HuH-7 (cell line): ENCODE data around the gene HSPB7.
A peak's percentile ranks its signal among the peaks of the same experiment; 100 is the strongest.
"Not testable (repeated sequence)": the region's sequence is repeated elsewhere in the genome, so short reads cannot be mapped to it uniquely, and the experiment has no call there.

ENCODE experiments used
- DNase-seq: peaks from one replicate; pipeline ENCODE4 v3.0.0; 2011; ENCODE audit warnings: low spot score

HSPB7 gene

DNA sequence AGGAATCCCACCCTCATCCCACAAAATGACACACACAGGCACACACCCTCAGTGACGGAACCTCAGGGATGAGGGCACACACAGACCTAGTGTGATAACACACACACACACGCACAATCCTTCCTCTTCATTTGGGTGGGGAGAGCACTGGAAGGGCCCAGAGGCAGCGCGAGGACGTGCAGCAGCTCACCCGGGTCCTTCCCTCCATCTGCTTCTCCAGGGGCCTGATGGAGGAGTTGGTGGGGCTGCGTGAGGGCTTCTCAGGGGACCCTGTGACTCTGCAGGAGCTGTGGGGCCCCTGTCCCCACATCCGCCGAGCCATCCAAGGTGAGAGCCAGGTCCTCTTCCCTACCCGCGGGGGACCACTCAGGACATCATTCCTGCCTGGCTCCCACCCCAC, 4.5 kb upstream of the HSPB7 start:
- DNase-seq: no peak

DNA sequence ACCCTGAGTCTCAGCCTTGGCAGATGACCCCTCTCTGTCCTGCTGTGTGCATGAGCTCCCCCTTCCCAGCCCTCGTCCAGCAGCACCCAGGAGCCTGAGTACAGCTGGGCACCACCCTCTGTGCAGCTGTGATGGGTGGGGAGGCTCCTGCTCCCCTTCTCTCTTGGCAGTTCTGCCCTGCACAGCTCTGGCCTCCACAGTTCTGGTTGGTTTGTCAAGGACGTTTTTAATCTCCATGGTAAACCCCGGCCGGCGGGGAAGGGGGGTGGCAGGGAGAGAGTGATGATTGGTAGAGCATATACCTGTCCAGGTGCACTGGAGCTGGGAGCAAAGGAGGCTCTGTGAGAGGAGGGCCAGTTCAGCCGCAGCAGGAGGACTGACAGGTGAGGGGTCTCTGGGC, 3.8 kb upstream of the HSPB7 start, which contains the start of gene CLCNKA:
TSS of gene CLCNKA (plus strand) at position 356 of the 400 bp plus-strand sequence. CDS start 584 bp downstream, outside the sequence.
- no peak for DNase-seq

DNA sequence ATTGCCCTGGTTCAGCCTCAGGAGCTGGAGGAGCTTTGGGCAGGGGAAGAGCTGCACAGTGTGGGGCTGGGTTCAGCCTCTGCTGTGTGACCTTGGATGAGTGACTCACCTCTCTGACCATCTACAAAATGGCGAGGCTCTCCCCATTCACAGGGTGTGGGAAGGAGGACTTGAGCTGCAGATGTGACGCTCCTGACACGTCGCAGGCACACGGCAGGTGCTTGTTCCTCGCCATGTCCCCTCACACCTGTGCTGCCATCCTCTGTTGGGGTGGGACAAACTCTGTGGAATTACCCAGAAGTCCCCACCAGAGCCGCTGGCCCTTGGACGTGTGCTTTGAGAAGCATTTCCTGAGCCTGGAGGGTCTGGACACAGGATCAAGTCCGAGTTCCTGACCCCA, 3.0 kb upstream of the HSPB7 start:
- DNase-seq: not testable (repeated sequence)

DNA sequence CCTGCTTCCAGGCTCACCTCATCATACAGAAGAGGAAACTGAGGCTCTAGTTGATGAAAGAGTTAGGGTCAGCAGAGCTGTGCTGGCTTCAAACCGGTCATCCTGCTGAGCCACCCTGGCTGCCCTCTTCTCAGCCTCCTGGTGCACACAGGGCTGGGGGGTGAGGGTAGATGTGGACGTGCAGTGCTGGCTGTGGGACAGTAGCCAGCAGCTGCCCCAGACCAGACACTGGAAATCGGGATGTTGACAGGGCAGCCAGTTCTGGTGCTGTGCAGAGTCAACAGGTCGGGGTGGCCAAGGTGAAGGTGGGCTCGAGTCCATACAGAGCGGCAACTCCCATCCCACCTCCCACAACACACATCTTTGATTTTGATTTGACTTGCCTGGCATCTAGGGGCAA, 2.5 kb upstream of the HSPB7 start:
- no peak for DNase-seq

DNA sequence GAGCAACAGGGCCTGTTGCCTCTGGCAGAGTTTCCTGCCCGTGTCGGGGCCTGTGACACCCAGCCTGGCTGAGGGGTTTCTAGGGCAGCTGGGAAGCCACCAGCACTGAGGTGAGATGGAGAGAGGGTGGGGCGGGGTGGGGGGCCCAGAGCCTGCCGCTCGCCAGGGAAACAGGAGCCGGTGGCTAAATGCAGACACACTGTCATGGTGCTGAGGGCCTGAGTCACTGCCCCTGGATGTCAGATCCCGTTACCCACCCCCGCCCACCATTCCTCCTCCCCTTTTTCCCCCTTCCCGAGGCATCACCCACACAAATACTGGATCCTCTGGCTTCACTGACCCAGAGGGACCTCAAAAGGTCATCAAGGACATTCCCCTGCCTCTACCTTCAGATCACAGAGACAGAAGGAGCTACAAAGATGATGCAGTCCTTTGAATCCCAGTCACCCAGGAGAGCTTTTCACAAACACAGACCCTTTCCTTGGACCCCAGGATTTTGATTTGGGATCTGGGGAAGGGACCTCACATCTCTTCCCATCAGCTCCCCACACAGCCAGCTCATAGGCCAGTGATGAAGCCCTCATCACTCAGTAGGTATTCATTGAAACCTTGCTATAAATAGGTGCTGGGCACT, 1.9 kb upstream of the HSPB7 start:
- DNase-seq: no peak

DNA sequence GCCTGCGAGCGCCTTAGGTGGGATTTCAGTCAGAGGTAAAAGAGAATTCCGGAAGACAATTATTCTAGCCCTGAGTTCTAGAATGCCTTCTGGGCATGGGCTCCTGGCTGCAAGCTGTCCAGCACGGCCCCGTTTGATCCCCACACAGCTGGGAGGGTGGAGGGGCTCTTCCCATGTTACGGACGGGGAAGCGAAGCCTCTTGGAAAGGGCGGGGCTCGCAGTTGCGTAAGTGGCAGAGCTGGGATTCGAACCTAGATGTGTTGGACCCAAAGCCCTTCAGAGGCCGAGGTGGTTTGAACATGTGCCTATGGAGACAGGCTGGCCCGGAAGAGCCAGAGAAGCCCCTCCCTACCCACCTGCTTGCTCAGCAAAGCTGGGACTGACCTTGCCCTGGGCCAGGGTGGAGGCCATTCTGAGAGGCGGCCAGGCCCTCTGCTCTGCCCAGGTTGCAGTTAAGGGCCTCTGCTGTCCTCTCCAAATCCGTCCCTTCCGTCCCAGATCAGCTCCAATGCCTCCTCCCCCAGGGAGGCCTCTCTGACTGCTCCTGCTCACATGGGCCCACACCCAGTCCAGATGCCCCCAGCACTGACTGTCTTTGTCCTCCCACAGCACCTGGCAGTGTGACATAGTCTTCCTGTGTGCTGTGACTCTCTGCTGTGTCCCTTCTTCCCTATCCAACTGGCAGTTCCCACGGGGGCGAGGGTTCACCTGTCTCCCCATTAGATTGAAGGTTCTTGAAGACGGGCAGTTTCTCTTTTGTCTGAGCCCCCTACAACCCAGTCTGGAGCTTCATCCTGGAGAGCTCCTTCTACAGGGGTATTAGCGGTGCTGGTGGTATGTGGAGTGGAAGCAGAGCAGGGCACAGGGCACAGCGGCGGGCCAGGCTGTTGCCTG, 1.2 kb upstream of the HSPB7 start:
- DNase-seq: no peak

DNA sequence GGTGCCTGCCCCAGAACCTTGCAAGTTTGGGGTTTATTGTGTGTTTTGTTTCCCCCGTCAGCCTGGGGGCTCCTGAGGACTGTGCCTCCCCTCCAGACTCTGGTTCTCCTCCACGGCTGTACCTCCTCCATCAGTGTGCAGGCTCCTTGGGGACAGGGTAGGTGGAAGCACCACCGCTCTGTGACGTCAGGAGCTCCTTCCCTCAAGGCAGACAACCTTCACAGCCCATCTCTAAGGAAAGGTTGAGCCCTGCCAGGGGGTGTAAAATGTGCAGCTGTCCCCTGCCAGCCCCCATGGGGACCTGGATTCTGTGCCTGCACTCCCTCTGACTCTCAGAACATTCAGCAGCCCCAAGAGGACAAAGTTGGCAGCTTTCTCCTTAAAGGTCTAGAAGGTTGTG, 465 bp upstream of the HSPB7 start:
- no peak for DNase-seq

DNA sequence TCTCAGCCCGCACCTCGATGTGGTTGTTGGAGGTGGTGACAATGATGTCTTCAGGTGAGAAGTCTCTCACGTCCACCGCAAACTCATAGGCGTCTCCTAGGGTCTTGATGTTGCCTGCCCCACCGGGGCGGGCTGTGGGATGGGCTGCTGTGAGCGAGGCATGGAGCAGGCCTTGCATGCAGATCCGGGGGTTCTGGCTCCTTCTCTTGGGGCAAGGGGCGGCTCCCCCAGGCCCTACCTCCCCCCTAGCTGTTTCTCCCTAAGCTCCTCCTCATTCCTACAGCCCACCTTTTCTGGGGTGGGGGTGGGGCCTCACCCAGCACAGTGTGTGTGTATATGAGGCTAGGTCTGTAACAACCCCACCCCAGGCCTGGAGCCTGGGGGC, 775 bp downstream of the HSPB7 start:
- DNase-seq: no peak

DNA sequence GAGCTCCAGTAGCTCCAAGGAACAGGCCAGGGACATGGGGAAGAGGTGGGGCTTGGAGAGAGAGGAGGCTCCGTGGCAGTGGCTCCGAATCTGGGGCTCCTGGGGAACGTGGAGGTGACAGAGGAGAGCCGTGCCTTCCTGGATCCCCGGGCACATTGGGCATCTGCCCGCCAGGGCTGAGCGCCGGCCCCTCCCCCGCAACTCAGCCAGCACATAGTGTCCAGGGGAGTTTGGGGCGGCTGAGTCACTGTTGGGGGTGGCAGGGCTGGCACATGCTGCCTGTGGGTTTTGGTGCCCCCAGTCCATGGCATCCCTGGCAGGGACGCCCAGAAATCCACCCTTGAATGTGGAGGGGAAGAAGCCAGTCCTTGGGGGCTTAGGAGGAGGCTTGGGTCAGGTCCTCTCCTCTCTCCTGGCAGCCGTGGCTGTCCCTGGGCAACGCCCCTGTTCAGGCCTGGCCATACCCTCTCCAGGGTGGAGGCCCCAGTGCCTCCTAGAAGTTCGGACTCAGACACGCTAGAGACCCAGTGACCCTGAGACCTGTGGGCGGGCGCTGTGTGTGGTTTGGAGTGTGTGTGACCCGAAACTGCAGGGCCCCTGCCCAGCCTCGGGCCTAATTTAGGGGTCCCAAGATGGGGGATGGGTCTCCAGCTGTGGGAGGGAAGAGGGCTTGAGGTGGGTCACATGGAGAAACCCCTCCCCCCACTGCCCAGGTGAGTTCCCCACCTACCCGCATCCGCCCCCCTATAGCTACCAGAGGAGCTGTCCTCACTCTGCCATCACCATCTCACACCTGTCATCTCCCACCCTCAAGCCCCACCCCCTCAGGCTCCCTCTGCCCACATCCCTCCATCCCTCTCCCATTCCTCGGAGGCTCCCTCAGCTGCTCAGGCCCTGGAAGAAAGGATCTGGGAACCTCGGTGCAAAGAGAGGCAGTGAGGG, 1.6 kb downstream of the HSPB7 start:
- DNase-seq: no peak

DNA sequence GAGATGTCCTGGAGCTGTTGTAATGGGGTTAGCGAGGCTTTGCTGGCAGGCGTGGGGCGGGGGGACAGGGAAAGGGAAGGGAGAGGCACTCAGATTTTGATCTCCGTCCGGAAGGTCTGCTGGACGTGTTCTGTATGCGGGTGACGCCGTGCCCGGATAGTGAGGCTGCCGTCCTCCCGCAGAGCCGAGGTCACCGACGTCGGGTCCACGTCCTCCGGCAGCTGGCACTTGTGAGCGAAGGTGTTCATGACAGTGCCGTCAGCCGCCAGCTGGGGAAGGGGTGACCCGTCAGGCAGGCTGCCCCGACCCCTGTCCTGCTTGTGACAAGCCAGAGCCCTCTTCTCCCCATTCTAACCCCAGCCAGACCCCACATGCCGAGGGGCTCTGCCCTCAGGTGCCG, 2.4 kb downstream of the HSPB7 start:
- DNase-seq: no peak

DNA sequence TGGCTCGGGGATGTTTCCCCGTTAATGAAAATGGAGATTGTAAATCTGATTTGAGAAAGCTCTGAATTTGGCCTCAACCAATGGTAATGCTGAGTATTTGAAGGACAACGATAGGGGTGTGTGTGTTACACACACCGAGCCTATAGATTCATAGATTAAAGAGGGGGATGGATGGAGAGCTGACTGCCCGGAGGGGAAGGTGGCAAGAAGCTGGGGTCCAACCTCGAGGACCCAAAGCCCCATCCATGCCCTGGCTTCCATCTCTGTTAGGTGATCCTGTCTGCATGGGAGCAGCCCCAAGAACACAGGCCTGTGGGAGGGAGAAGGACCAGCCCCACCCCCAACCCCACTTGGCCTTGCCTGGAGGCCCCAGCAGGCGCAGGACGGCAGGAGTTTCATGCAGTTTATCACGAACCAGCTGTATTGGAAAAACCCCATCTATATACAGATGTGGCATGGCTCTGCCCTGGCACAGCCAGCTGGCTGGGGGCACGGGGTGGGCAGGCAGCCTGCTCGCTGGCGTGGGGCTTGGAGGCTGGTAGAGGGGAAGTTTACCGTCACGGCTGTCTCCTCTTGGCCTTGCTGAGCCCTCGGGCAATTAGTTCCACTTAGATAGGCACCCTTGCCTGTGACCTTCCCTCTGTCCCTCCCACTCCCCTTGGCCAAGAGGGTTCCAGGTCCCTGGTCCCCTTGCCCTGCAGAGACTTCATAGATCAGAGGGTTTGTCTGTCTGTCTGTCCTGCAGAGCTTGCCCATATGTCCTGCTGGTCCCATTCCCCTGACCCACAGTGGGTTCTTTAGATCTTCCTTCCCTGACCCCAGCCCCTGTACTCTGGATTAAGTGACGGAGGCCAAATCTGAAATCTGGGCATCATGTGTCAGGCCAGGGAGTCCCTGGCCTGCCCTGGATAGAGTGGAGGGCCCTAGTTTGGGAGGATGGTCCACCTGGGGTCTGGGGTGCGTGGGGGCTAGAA, 3.0 kb downstream of the HSPB7 start:
- no peak for DNase-seq

DNA sequence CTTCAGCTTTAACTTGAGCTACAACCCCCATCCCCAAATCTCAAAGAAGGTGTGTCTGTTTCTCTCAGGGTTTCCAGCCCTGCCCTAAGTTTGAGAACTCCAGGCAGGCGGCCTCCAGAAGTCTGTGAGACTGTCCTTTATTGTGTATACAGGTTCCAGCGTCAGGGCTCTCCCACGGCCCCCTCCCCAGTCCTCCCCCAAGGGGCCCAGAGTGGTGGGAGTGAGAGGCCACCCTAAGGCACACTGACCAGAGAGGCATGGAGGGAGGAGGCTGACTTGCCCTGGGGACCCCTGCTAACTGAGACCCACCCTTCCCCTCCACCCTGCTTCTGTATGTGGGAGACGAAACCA, 4.0 kb downstream of the HSPB7 start:
- DNase-seq: no peak

DNA sequence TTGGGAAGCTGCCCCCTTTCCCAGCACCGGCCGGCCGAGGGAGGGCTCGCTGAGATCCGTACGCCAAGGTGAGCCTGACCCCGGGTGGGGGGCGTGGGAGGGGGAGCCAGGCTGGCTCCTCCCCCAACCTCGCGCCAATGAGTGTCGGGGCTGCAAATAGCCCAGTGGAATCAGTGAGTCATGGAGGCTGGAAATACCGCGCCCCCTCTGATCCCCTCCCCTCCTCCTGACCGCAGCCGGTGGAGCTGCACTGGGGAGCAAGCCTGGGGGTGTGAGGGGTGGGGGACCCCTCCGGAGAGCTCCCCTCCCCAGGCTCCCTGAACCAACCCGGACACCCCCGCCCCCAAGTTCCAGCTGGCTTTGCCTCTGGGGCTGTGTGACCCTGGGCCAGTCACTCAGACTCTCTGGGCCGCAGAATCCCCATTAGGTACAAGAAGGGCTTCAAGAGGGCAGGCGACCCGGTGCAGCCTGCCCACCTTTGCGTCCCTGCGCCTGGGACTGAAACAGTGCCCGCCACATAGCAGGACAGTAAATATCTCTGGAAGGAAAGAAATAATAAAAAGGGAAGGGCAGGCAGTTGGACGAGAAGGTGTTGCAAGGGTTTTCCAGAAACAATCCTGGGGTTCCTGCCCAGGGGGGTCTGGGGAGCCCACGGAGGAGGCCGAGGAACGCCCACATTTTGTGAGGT, 4.5 kb downstream of the HSPB7 start:
- peak; percentile 89 for DNase-seq

DNA sequence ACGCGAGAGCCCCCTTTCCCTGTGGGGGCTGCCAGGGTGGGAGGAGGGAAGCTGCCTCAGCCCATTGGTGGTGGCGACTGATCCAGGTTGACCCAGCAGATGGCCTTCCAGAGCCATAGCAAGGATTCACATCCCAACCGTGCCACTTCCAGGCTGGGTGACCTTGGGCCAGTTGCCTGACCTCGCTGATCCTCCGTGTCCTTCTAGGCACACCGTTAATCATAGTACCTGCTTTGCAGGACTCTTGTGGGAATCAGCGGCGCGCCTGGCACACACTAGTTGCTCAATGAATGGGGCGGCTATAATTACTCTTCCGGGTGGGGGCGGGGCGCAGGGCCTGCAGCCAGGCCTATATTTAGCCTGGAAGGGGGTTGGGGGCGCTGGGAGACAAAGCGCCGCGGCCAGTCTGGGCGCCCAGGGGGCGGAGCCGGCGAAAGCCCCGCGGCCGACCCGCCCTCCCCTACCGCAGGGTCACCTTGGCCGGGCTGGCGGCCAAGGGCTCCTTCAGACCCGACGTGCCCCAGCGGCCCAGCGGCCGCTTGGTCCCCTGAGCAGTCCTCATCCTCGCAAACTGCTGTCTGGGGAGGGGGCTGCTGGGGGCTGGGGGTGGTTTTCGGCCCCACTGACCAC, 5.1 kb downstream of the HSPB7 start:
- peak; percentile 91 for DNase-seq

DNA sequence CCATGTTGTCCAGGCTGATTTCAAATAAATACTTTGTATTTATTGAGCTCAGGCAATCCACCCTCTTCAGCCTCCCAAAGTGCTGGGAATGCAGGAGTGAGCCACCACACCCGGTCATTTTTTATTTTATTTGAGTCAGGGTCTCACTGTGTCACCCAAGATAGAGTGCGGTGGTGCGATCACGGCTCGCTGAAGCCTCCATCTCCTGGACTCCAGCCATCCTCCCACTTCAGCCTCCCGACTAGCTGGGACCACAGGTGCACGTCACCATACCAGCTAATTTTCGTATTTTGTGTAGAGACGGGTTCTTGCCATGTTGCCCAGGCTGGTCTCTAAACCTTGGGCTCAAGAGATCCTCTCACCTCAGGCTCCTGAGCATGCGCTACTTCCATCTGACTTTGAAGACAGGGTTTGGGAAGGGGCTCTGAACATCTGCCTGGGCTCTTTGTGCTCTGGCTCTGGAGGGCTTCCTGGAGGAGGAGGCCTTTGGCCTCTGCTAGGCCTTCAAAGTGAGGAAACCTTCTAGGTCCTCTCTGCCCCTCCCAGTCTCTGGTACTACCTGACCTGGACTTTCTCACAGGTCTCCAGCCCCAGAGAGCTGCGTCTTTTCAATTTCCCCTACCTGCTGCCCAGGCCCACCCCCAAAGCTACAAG, 5.8 kb downstream of the HSPB7 start:
- no peak for DNase-seq

DNA sequence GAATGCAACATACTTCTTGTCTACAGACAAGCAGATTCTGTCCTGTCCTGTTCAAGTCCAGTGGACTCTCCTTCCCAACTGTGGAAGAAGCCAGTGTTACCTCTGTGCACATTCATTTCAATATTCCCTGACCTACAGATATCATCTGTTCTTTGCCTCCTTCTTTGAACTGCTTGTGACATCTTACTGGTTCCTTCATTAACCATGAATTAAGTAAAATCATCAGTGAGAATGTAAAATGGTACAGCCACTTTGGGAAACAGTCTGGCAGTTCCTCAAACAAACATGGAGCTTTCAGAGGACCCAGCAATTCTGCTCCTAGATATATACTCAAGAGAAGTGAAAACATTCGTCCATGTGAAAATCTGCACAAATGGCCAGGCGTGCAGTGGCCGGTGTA, 7.0 kb downstream of the HSPB7 start:
- DNase-seq: no peak

DNA sequence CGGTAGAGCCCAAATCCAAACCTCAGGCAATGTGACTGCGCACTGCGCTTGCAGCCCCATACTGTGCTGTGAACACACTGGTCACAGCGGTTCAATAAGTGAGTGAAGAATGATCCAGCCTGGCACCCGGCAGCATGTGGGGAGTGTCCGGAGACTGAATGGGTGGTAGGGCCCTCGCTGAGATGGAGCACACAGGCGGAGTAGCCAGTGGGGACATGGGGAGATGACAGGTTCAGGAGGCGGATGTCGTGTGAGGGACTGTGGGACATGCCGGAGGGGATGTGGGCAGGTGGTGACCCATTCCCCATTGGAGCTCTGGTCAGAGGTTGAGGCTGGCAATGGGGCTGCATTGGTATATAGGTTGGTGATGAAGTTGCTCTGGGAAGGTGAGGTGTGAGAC, 8.2 kb downstream of the HSPB7 start:
- no peak for DNase-seq

DNA sequence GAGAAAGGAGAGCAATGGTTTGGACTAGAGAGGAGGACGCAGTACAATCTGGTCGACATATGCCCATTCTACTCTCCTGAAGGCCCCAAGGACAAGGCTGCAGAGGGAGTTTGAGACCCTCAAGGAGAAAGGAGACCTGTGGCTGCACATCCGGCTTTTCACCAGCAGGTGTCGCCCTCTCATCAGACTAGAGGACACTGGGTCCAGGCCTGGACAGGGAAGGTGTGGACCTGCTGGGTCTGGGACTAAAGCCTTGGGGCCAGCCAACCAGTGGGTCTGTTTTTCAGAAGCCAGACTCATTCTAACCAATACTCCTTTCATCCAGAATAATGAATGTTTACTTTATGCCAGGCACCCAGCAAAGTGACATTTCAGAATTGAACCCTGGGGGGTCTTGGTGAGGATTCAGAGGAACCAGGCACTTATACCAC, 8.8 kb downstream of the HSPB7 start:
- peak; percentile 82 for DNase-seq

DNA sequence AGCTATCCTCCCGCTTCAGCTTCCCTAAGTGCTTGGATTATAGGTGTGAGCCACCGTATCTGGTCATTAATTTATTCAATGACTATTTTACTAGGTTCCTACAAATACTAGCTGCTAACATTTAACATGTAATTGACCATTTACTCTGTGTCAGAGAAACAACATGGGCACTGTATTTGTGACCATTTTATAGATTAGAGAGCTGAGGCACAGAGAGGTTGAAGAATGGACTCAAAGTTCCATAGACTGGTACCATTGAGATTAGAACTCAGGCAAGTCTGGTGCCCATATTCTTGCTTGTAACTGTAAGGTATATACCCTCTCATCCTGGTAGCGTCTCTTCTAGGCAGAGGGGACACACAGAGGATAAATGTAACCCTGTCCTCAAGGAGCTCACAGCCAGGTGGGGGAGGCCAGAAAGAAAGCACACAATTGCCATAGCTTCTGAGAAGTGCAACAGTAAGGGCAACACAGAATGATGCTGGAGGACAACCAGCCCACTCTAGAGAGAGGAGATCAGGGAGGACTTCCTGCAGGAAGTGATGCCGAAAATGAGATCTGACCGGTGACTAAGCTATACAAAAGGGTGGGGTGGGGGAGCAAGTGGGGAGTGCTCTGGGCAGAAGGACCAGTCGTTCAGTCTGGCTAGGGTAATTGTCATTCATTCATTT, 10.0 kb downstream of the HSPB7 start:
- no peak for DNase-seq
